Measurements from ENCODE around the gene RAB29. TPM values are rescaled to one million over a fixed set of nuclear protein-coding genes. Genes with fewer than 3 reads are reported as not detected.

RAB29 gene
- total and polyA plus RNA-seq, 8 donors: 4.7 to 38.4 (median 11.5) TPM

DNA sequence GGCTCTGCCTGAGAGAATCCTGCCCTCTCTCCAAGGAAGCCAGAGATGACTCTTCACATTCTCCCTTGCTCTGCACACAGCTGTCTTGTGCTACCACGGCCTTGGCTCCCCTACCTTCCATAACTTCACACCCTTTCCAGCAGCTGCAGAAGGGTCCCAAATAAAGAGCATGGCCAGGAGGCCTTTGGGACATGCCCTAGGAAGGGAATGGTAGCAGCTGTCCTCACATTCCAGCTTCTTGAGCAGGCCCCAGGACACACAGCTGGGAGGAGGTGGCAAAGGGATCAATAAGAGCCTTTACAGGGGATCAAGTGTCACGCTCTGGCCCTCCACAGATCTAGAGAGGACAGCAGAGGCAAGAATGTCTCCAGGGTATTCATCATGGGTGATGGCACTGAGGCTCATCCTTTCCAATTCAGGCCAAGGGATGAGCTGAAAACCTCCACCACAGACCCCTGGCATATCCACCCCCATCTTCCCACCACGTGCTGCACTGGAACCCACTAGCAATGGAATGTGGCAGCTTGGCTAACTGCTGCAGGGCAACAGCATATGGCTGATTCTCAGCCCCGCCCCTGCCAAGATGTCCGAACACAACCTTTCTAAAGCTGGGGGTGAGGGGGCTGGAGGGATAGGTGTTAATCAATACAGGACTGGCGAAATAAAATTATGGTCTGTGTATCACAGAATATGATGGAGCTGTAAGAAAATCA, 17.8 kb upstream of the RAB29 start:
- peaks cover 51 to 90% (median 86%) of the 10 kb centered on the region in 4 donors for H3K36me3 ChIP-seq
- no peak for TF ChIP-seq POLR2A (IDR thresholded peaks at IDR 0.05)
- intact Hi-C loops (cut with DNase I; ENCODE audit: low total_unique reads): loop anchor here (10.0 kb wide), 2 partner anchors 122 to 182 kb away; no protein-coding TSS in a partner anchor

DNA sequence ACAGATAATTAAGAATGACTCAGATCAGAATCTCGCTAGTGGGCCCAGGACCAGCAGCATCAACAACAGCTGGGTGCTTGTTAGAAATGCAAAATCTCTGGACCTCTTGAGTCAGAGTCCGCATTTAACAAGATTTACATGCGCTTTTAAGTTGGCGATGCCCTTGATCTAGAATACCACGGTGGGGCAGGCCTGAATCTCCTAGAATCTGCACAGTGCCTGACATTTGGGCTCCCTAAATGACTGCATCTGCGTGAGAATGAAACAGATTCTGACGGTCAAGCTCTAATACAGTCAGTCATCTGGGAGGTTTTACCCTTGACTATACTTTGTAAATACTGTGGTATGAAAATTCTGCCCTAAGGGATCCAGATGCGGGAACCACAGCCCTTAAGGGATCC, 17.2 kb upstream of the RAB29 start:
- intact Hi-C loops (cut with DNase I; ENCODE audit: low total_unique reads): loop anchor here (10.0 kb wide), 2 partner anchors 122 to 182 kb away; no protein-coding TSS in a partner anchor
- Histone ChIP-seq H3K4me3 (no peak overlapping the region), H3K36me3 (peaks cover 45 to 83% (median 80%) of the 10 kb centered on the region in 4 donors), H3K4me1 (no peaks in the 10 kb centered on the region), H3K27me3 (no peaks in the 10 kb centered on the region), H3K27ac (no peak overlapping the region), H3K9me3 (no peaks in the 10 kb centered on the region)
- 58 to 84% (median 74%) methylated on average over 8 of the region's 8 CpGs for WGBS, 5 donors
- DNase-seq: no peak
- TF ChIP-seq EP300 (IDR thresholded peaks at IDR 0.05): no peak
- TF ChIP-seq POLR2AphosphoS5 (IDR thresholded peaks at IDR 0.05): no peak
- TF ChIP-seq, protein P1, sequence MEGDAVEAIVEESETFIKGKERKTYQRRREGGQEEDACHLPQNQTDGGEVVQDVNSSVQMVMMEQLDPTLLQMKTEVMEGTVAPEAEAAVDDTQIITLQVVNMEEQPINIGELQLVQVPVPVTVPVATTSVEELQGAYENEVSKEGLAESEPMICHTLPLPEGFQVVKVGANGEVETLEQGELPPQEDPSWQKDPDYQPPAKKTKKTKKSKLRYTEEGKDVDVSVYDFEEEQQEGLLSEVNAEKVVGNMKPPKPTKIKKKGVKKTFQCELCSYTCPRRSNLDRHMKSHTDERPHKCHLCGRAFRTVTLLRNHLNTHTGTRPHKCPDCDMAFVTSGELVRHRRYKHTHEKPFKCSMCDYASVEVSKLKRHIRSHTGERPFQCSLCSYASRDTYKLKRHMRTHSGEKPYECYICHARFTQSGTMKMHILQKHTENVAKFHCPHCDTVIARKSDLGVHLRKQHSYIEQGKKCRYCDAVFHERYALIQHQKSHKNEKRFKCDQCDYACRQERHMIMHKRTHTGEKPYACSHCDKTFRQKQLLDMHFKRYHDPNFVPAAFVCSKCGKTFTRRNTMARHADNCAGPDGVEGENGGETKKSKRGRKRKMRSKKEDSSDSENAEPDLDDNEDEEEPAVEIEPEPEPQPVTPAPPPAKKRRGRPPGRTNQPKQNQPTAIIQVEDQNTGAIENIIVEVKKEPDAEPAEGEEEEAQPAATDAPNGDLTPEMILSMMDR (IDR thresholded peaks at IDR 0.05): no peak
- no peak for TF ChIP-seq POLR2A (IDR thresholded peaks at IDR 0.05)

More for the DNA sequence above, 17.8 kb upstream of the RAB29 start:
- 61 to 82% (median 72%) methylated on average over 6 of the region's 6 CpGs for WGBS, 5 donors
- DNase-seq: no peak
- Histone ChIP-seq H3K9me3 (no peaks in the 10 kb centered on the region), H3K27ac (no peak overlapping the region), H3K27me3 (no peaks in the 10 kb centered on the region), H3K4me1 (no peaks in the 10 kb centered on the region), H3K4me3 (no peak overlapping the region)

DNA sequence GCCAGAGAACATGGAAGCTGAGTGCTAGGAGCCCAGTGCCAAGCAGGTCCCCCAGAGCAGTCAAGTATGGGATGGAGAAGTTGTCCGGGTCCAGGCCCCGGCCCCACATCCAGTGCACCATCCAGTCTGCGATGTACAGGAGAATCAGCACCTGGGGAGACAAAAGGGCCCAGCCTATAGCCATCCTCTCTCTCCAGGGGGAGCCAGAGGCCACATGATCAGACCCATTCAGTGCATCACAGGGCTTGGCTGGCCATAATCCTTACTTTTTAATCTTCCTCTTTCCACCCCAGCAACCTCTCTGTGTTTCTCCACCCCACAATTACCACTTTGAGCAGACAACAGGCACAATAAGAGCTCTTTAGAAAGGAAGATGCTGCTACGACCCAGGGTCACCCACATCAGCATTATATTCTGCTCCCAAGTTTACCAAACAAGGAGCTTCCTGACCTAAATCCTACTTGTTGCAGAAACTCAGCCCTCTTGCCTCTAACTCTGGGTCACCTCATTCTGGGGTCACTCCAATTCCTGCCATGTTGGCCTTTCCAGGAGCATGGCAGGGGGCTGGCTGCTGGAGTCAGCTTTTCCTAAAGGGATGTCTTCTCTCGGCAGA, 16.4 kb upstream of the RAB29 start:
- 58 to 73% (median 63%) methylated on average over 2 to 5 of the region's 5 CpGs for WGBS, 5 donors
- DNase-seq: peak; percentile 72 to 84
- Histone ChIP-seq H3K4me3 (no peak overlapping the region), H3K36me3 (peaks cover 37 to 75% (median 72%) of the 10 kb centered on the region in 4 donors), H3K27me3 (no peaks in the 10 kb centered on the region), H3K4me1 (no peaks in the 10 kb centered on the region), H3K9me3 (no peaks in the 10 kb centered on the region), H3K27ac (no peak overlapping the region)
- intact Hi-C loops (cut with DNase I; ENCODE audit: low total_unique reads): loop anchor here (10.0 kb wide), 2 partner anchors 123 to 183 kb away; no protein-coding TSS in a partner anchor
- TF ChIP-seq POLR2A (IDR thresholded peaks at IDR 0.05) (no peak), POLR2AphosphoS5 (IDR thresholded peaks at IDR 0.05) (no peak)
- TF ChIP-seq, protein P1 (IDR thresholded peaks at IDR 0.05): peak in 5 of 7 experiments; percentile 67 to 81 (median 73)

DNA sequence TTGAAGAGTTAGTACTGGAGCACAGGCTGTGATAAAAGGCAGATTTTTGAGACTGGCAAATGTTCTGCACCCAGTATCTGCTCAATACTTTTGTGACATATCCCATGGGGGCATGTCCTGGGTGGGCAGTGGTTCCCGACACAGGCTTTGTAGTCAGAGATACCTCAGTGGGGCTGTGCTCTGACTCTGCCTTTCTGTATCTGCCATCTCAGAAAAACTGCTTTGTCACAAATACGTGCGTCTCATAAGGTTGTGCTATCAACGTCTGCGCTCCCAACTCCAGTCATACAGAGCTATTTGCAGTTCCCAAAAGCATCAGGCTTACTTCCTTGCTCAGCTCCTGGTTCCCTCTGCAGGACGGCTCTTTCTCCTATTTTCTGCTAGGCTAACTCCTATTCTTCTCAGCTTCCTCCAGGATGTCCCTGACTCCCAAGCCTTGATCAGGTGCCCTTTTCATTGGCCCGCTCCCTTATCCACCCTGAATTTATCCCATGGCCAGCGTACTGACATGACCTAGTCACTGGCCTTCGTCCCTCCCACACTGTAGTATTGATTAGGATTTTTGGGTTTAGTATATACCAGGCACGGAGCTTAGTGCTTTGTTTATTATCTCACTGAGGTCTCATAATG, 12.1 kb upstream of the RAB29 start:
- peaks cover 0 to 6% (median 0%) of the 10 kb centered on the region in 4 donors for H3K4me1 ChIP-seq
- H3K27ac ChIP-seq: no peak overlapping the region
- WGBS, 5 donors: 41 to 72% (median 67%) methylated on average over 10 of the region's 10 CpGs
- TF ChIP-seq POLR2AphosphoS5 (IDR thresholded peaks at IDR 0.05): no peak
- no peak for TF ChIP-seq POLR2A (IDR thresholded peaks at IDR 0.05)
- TF ChIP-seq EP300 (IDR thresholded peaks at IDR 0.05): no peak
- TF ChIP-seq, protein P1 (IDR thresholded peaks at IDR 0.05): no peak
- H3K27me3 ChIP-seq: no peaks in the 10 kb centered on the region
- peaks cover 5 to 32% (median 29%) of the 10 kb centered on the region in 4 donors for H3K36me3 ChIP-seq
- intact Hi-C loops (cut with DNase I; ENCODE audit: low total_unique reads): no loop called here
- DNase-seq: no peak
- H3K9me3 ChIP-seq: no peaks in the 10 kb centered on the region
- H3K4me3 ChIP-seq: no peak overlapping the region

All from stomach (tissue), 9 donors.